ENCODE results near the gene ZFAND3.

Gene ZFAND3, protein sequence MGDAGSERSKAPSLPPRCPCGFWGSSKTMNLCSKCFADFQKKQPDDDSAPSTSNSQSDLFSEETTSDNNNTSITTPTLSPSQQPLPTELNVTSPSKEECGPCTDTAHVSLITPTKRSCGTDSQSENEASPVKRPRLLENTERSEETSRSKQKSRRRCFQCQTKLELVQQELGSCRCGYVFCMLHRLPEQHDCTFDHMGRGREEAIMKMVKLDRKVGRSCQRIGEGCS

GRCh38 chr6:37819177-37819801, at the start of gene ZFAND3:
ZFAND3 (plus strand) TSS chr6:37819727; CDS start chr6:37819946, 219 bp downstream.
- DNase-seq, result peak; percentile 98

GRCh38 chr6:37774028-37774680, 45.4 kb upstream of the ZFAND3 start:
- DNase-seq, result no peak

DNA sequence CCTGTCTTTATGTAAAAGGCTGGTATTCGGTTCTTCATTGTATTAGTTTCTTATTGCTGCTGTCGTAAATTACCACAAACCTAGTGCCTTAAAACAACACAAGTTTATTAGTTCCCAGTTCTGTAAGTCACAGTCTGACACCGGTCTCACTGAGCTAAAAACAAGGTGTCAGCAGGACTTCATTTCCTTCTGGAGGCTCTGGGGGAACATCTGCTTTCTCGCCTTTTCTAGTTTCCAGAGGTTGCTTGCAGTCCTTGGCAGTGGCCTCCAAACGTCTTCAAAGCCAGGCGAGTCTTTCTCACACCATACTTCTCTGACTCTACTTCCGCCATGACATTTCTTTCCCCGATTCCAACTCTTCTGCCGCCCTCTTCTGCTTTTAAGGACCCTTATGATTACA, 43.0 kb upstream of the ZFAND3 start:
- DNase-seq, result peak; percentile 80

GRCh38 chr6:37777272-37777834, 42.2 kb upstream of the ZFAND3 start:
- DNase-seq, result peak; percentile 83

GRCh38 chr6:37779111-37779800, 40.3 kb upstream of the ZFAND3 start:
- no peak for DNase-seq

DNA sequence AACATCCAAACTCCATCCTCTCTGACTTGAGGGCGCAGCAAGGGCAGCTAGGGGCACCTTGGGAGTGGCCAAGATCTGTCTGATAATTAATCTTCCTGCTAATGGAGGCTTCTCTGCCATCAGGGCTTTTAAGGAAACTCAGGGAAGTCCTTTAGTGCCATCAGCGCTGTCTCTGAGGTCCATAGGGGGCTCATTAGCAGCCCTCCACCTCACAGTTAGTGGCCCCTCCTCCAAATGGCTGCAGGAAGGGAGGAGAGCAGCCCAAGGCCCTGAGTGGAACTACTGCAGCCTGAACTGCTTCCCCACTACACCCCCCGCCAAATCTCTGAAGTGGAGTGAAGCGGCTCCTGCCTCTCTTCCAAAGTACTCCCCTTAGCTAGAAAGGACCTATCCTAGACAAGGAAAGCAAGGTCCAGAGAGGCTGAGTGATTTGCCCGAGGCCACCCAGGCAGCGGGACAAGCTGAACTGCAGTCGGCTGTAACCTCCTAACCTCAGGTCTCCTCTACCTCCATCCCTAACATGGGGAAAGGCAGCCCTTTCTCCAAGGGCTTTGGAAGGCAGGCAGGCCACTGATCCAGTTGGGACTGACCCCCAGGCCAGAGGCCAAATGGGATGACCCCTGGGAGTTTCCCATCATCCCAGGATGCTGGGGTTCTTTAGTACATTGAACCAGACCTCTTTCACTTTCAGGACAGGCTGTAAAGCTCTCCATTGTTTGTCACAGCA, 39.5 kb upstream of the ZFAND3 start:
- DNase-seq, result no peak

DNA sequence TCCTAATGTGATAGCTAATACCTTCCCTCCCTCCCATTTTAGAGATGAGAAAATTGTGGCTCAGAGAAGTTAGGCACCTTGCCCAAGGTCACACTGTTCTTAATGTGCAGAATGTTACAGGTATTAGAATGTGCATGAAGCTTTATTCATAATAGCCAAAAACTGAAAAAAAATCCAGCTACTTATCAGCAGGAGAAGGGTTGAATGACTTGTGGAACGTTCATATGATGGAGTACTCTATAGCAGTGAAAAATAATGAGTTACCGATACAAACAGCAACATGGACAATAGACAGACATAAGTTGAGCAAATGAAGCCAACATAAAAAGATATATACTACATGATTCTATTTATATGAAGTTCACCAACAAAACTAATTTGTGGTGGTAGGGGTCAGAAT, 37.7 kb upstream of the ZFAND3 start:
- no peak for DNase-seq

DNA sequence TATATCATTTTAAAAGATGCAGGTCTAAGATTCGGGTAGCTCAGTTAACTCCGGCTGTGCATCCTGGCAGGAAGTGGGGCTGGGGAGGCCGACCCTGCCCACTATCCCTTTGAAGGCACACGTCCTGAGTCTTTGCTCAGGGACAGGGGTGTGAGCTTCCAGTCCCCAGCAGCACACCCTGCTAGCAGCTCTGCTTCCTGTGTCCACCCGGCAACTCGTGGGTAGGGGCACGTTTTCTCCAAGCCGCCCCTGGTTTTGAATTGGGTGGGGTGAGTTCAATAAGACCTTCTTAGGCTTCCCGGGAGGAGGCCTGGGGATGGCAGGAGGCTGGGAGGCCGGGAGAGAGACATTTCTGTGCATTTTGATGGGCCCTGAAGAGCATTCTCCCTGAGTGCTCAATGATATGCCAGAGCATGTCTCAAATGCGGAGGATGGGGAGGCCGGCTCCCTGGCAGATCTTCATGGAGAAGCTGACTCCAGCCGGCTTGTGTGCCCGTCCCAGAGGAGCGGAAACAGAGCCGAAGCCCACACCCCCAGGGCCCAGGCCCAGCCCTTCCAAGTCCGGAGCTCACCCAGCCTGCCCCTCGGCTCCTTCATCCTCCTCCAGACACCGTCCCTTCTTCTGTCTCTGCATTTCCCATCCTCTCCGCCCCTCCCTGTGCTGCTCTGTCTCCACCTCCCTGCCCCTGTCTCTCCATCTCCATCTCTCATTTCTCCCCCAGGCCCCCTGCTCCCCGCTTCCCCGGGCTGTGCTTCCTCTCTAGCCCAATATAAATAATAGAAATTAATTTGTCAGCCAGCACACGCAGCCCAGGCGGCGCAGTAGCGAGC, 36.3 kb upstream of the ZFAND3 start:
- no peak for DNase-seq

- DNase-seq, result no peak
Observed at GRCh38 chr6:37783856-37784584, 35.5 kb upstream of the ZFAND3 start.

GRCh38 chr6:37784585-37784967, 35.0 kb upstream of the ZFAND3 start:
- DNase-seq, result no peak

- DNase-seq, result no peak
Observed at GRCh38 chr6:37785002-37785662, 34.4 kb upstream of the ZFAND3 start.

DNA sequence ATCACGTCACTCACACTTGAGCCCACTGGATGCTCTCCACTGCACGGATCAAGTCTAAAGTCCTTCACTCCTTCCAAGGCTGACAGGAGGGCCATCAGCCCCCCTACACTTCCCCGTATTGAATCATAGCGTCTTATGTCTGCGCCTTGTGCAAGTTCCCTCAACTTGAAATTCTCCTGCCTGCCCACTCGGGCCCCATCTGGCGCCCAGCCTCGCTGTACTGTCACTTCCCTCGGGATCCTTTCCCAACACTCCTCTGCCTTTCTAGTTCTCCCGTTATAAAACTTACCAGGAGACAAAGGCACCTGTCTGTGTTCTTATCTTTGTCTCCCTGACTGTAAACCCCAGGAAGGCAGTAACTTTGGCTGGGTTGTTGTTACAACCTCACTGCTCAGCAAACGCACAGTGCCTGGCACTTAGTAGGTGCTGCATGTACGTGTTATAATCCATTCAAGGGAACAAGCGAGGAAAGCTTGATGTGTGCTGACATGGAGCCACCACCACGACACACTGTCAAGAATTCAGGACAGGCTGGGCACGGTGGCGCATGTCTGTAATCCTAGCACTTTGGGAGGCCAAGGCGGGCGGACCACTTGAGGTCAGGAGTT, 33.8 kb upstream of the ZFAND3 start:
- no peak for DNase-seq

DNA sequence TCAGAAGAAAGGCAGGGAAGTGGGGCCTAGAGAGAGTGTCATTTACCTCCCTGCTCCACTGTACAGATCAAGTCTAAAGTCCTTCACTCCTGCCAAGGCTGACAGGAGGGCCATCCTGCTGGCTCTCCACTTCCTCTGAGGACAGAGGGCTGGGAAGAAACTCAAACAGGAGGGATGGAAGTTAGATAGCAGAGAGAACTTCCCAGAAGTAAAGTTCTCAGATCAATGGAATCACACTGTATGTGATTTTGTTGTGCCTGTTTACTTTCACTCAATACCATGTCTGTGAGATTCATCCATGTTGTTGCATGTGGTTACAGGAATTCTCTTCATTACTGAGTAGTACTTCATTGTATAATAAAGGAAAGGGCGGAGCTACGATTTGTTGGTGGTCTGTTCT, 32.3 kb upstream of the ZFAND3 start:
- no peak for DNase-seq

- no peak for DNase-seq
Observed at GRCh38 chr6:37788259-37788658, 31.3 kb upstream of the ZFAND3 start.

DNA sequence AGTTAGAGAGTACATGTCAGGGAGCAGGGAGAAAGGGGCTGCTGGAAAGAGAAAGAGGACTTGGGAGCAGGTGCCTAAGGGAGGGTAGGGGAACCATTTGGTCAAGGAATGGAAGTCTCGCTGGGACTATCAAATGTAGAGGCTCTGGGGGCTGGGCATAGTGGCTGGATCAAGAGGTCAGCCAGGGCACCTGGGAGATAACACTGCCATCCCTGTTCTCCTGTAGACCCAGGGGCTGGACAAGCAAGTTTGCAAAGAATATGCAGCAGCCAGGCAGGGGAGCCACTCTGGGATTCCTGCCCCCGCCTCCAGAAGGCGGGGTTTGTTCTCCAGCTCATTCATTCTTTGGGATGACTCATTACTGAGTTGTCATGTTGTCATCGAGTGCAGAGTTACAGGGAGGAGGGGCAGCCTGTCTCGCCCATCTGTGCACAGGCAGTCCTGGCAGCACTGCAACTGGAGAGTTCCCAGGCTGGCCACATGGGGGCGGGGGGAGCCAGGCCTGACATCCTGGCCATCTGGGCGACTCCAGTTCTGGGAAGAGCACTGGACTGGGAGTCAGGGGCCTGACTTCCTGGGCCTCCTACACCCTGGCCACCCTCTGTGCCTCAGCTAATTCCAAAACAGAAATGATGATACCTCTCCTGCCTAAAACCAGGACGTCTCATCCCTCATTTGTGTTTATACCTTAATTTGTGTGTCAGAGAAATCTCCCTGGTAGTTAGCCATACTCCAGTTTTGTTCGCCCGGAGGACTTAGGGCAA, 28.2 kb upstream of the ZFAND3 start:
- peak; percentile 87 for DNase-seq

GRCh38 chr6:37792457-37793033, 27.0 kb upstream of the ZFAND3 start:
- DNase-seq, result no peak

DNA sequence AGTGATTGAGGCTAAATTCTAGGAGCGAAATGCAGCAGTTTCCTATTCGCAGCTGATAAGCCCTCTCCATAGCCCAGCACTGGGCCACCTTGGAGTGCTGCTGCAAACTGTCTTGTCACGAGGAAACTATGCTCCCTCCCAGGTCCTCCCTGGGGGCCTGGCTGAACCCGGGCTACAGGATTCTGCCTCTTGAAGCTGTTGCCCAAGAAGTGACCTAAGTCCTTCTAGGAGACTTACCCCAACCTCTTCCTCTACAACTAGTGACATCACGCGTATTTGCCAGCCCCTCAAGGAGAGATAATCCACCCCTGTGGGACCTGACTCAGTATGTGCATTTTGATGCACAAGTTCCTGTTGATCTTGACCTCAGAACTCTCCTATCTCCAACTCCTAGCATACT, 26.5 kb upstream of the ZFAND3 start:
- DNase-seq, result no peak

DNA sequence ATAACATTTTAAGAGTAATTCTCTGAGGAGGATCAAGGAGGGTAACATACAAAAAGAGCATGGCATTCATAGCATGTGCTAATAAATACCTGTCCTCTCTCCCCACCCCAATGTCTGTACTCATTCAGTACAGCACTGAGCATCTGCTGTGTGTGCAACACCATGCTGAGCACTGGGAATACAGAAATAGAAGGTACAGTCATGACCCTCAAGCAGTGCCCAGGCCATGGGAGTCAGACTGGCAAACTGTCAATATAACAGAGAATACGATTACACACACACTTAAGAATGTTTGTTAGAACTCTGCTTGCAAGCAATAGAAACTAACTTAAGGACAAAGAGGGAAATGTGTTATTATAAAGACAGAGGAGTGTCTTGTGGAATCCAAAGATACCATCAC, 24.7 kb upstream of the ZFAND3 start:
- DNase-seq, result no peak
